ENCODE measurements around the gene TARBP1. TPM values are rescaled to one million over a fixed set of nuclear protein-coding genes. Genes with fewer than 3 reads are reported as not detected.
A peak's percentile ranks its signal among the peaks of the same experiment; 100 is the strongest.

TARBP1 gene
- total RNA-seq, 1 experiment from 2014 or later = 38.1 TPM

- no peak for TF ChIP-seq CTCF (IDR thresholded peaks at IDR 0.05; ENCODE audit: unreplicated experiment)
- H3K27me3 Mint-ChIP-seq (ENCODE audit: unreplicated experiment) = no peaks in the 10 kb centered on the region
- peaks cover 15% of the 10 kb centered on the region for H3K4me1 Mint-ChIP-seq (ENCODE audit: low read depth, unreplicated experiment)
- no peak overlapping the region for H3K4me3 Mint-ChIP-seq (ENCODE audit: low read depth, unreplicated experiment)
- intact Hi-C loops (cut with micrococcal nuclease; ENCODE audit: unreplicated experiment) = no loop called here
- H3K9me3 Mint-ChIP-seq (ENCODE audit: low read depth, unreplicated experiment) = no peaks in the 10 kb centered on the region
- H3K36me3 Mint-ChIP-seq (ENCODE audit: insufficient read depth, unreplicated experiment) = no peaks in the 10 kb centered on the region
- CTCF ChIA-PET = interaction anchor here (0.9 kb wide), 1 partner anchor 18 kb away, joined by 5 read pairs; no protein-coding TSS in a partner anchor
- DNase-seq = no peak
- BruUV-seq (replicated peaks) = no TSS peak
- no peak overlapping the region for H3K27ac Mint-ChIP-seq (ENCODE audit: unreplicated experiment)
These were observed 47.9 kb upstream of the TARBP1 start for GRCh38 chr1:234526922-234527321.

- peak overlapping the region; percentile 70 for H3K27ac Mint-ChIP-seq (ENCODE audit: unreplicated experiment)
- CTCF ChIA-PET = interaction anchor here (0.7 kb wide), 2 partner anchors 16 to 220 kb away, joined by 3 to 6 read pairs; no protein-coding TSS in a partner anchor
- no peak for DNase-seq
- H3K36me3 Mint-ChIP-seq (ENCODE audit: insufficient read depth, unreplicated experiment) = no peaks in the 10 kb centered on the region
- no peak overlapping the region for H3K4me3 Mint-ChIP-seq (ENCODE audit: low read depth, unreplicated experiment)
- intact Hi-C loops (cut with micrococcal nuclease; ENCODE audit: unreplicated experiment) = no loop called here
- no peaks in the 10 kb centered on the region for H3K27me3 Mint-ChIP-seq (ENCODE audit: unreplicated experiment)
- H3K4me1 Mint-ChIP-seq (ENCODE audit: low read depth, unreplicated experiment) = peaks cover 11% of the 10 kb centered on the region
- no peak for TF ChIP-seq CTCF (IDR thresholded peaks at IDR 0.05; ENCODE audit: unreplicated experiment)
- no TSS peak for BruUV-seq (replicated peaks)
- H3K9me3 Mint-ChIP-seq (ENCODE audit: low read depth, unreplicated experiment) = no peaks in the 10 kb centered on the region
These were observed 46.3 kb upstream of the TARBP1 start for GRCh38 chr1:234525099-234525799.

GRCh38 chr1:234521836-234522235, 42.9 kb upstream of the TARBP1 start:
- H3K27me3 Mint-ChIP-seq (ENCODE audit: unreplicated experiment) = no peaks in the 10 kb centered on the region
- CTCF ChIA-PET = interaction anchor here (0.7 to 1.1 kb wide), 2 partner anchors 31 to 42 kb away, joined by 3 to 5 read pairs; no protein-coding TSS in a partner anchor

More at GRCh38 chr1:234521836-234522235, 42.9 kb upstream of the TARBP1 start:
- Mint-ChIP-seq H3K4me1 (ENCODE audit: low read depth, unreplicated experiment) (peaks cover 13% of the 10 kb centered on the region), H3K36me3 (ENCODE audit: insufficient read depth, unreplicated experiment) (no peaks in the 10 kb centered on the region), H3K9me3 (ENCODE audit: low read depth, unreplicated experiment) (no peaks in the 10 kb centered on the region), H3K4me3 (ENCODE audit: low read depth, unreplicated experiment) (no peak overlapping the region), H3K27ac (ENCODE audit: unreplicated experiment) (no peak overlapping the region)
- no TSS peak for BruUV-seq (replicated peaks)
- no peak for TF ChIP-seq CTCF (IDR thresholded peaks at IDR 0.05; ENCODE audit: unreplicated experiment)
- no peak for DNase-seq
- intact Hi-C loops (cut with micrococcal nuclease; ENCODE audit: unreplicated experiment) = no loop called here
